A673 (cell line): ENCODE results near the gene LRRN2.

Source experiments
- EZH2 ChIP-seq: fragments of 200-600 bp; sonication (generic); IDR thresholded peaks from 2 replicates; pipeline ENCODE4 v1.6.1; 2017; ENCODE audit warnings: borderline replicate concordance, low read depth, mild to moderate bottlenecking, mixed read lengths, antibody characterized with exemption, low read length; ENCODE audit not compliant: poor library complexity, severe bottlenecking
- TF ChIP-seq, protein P1 (sequence below): fragments of 300-800, 200-600 bp; sonication (generic); conservative IDR thresholded peaks from 2 replicates; pipeline ENCODE4 v1.5.1; 2017; ENCODE audit warnings: low read depth, mild to moderate bottlenecking, antibody characterized with exemption, low read length, moderate library complexity, mixed read lengths

DNA sequence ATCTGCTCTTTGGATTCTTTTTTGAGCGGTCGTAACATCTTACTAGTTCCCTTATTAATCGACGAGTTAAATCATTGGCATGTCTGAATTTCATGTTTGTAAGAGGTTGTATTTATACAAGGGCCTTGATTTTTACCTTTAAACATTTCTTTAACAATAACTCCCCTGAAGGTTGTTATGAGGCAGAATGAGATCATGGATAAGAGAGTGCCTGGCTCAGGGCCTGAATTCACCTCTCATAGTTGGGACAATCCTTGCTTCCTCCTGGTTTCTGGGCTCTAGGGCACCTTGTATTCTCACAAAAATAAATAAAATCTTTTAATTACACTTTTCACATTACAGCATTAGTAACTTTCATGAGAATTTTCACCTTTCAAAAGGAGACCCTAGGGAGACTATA is 113.9 kb downstream of the LRRN2 start:
- no peak for TF ChIP-seq EZH2
- TF ChIP-seq, protein P1, sequence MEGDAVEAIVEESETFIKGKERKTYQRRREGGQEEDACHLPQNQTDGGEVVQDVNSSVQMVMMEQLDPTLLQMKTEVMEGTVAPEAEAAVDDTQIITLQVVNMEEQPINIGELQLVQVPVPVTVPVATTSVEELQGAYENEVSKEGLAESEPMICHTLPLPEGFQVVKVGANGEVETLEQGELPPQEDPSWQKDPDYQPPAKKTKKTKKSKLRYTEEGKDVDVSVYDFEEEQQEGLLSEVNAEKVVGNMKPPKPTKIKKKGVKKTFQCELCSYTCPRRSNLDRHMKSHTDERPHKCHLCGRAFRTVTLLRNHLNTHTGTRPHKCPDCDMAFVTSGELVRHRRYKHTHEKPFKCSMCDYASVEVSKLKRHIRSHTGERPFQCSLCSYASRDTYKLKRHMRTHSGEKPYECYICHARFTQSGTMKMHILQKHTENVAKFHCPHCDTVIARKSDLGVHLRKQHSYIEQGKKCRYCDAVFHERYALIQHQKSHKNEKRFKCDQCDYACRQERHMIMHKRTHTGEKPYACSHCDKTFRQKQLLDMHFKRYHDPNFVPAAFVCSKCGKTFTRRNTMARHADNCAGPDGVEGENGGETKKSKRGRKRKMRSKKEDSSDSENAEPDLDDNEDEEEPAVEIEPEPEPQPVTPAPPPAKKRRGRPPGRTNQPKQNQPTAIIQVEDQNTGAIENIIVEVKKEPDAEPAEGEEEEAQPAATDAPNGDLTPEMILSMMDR: no peak
